SK-N-SH (cell line): ENCODE data around the gene GALNT18. TPM values are rescaled to one million over a fixed set of nuclear protein-coding genes. Genes with fewer than 3 reads are reported as not detected.

Experiments
- CTCF ChIA-PET: fragments of 300-600, 350-600 bp; formaldehyde crosslinking; extraction: SDS; loops from one replicate; lab custom pipeline; 2021; lab: Yijun Ruan, JAX
- POLR2A ChIA-PET: fragments of 350-600 bp; sonication (Branson Sonifier 250); formaldehyde crosslinking; extraction: SDS; loops from one replicate; lab custom pipeline; 2020; ENCODE audit warnings: antibody characterized with exemption, inconsistent platforms; lab: Yijun Ruan, JAX
- DNase-seq: peaks from one replicate; pipeline ENCODE4 v3.0.0; 2012
- H2AFZ ChIP-seq: fragments of 200-600 bp; sonication (generic); 2 replicates; pipeline ENCODE4 v1.8.1; 2016; ENCODE audit warnings: antibody characterized with exemption, mild to moderate bottlenecking, low read depth
- H3F3A ChIP-seq: fragments of 200-600 bp; sonication (generic); replicated peaks from 2 replicates; pipeline ENCODE3; 2016; ENCODE audit warnings: antibody characterized with exemption, mild to moderate bottlenecking; ENCODE audit not compliant: insufficient read depth
- H3K27ac ChIP-seq, 2 experiments: fragments of 200-500 bp in 1 of 2; fragments of 200-600 bp in 1 of 2; sonication (Bioruptor generic) in 1 of 2; sonication (generic), shearing (Covaris generic) in 1 of 2; 2 replicates each; pipeline versions ENCODE4 v1.5.1 to v1.6.1; 2014 to 2016; ENCODE audit warnings: low read depth in 2 of 2, inconsistent platforms in 1 of 2, low read length in 1 of 2, mild to moderate bottlenecking in 1 of 2, mixed read lengths in 1 of 2
- H3K27me3 ChIP-seq: fragments of 200-600 bp; sonication (generic), shearing (Covaris generic); 2 replicates; pipeline ENCODE4 v1.6.1; 2016; ENCODE audit warnings: mixed run types; ENCODE audit not compliant: insufficient read depth
- H3K36me3 ChIP-seq, 2 experiments: fragments of 200-500 bp in 1 of 2; fragments of 200-600 bp in 1 of 2; sonication (Bioruptor generic) in 1 of 2; sonication (generic) in 1 of 2; replicated peaks in 1 of 2; 2 replicates each; pipeline versions ENCODE3 to v1.5.1; 2014 to 2016; ENCODE audit warnings: low read length in 1 of 2, mild to moderate bottlenecking in 1 of 2; ENCODE audit not compliant: insufficient read depth in 2 of 2, control insufficient read depth in 1 of 2
- H3K4me1 ChIP-seq, 2 experiments: fragments of 200-500 bp in 1 of 2; fragments of 200-600 bp in 1 of 2; sonication (Bioruptor generic) in 1 of 2; sonication (generic), shearing (Covaris generic) in 1 of 2; 2 replicates each; pipeline versions ENCODE4 v1.5.1 to v1.6.1; 2014 to 2016; ENCODE audit warnings: low read depth in 1 of 2, low read length in 1 of 2, mixed run types in 1 of 2; ENCODE audit not compliant: insufficient read depth in 2 of 2, control insufficient read depth in 1 of 2
- H3K4me2 ChIP-seq: fragments of 200-600 bp; sonication (generic), shearing (Covaris generic); 2 replicates; pipeline ENCODE4 v1.6.1; 2017; ENCODE audit warnings: mixed run types
- H3K4me3 ChIP-seq, 2 experiments: fragments of 200-500 bp in 1 of 2; fragments of 200-600 bp in 1 of 2; sonication (Bioruptor generic) in 1 of 2; sonication (generic), shearing (Covaris generic) in 1 of 2; 2 replicates each; pipeline versions ENCODE4 v1.5.1 to v1.8.1; 2014 to 2016; ENCODE audit warnings: low read depth in 2 of 2, inconsistent platforms in 1 of 2, low read length in 1 of 2, mild to moderate bottlenecking in 1 of 2, mixed read lengths in 1 of 2, moderate library complexity in 1 of 2
- H3K79me2 ChIP-seq: fragments of 200-600 bp; sonication (generic); 2 replicates; pipeline ENCODE4 v1.8.1; 2017; ENCODE audit warnings: mild to moderate bottlenecking; ENCODE audit not compliant: insufficient read depth
- H3K9ac ChIP-seq: fragments of 200-600 bp; sonication (generic); 2 replicates; pipeline ENCODE4 v1.6.1; 2017; ENCODE audit warnings: mixed run types
- H3K9me2 ChIP-seq: fragments of 200-600 bp; sonication (generic); 2 replicates; pipeline ENCODE4 v1.6.1; 2017; ENCODE audit warnings: mixed run types
- H3K9me3 ChIP-seq: fragments of 200-600 bp; sonication (generic); 2 replicates; pipeline ENCODE4 v1.6.1; 2017; ENCODE audit warnings: mixed run types, mild to moderate bottlenecking, moderate library complexity
- H4K20me1 ChIP-seq: fragments of 200-600 bp; sonication (generic); 2 replicates; pipeline ENCODE4 v1.6.1; 2017; ENCODE audit warnings: mild to moderate bottlenecking, mixed run types; ENCODE audit not compliant: insufficient read depth
- CTCF ChIP-seq: fragments of 200-600 bp; sonication (generic); IDR thresholded peaks from 2 replicates; pipeline ENCODE4 v1.6.1; 2017; ENCODE audit warnings: antibody characterized with exemption, mild to moderate bottlenecking, moderate library complexity
- ELF1 ChIP-seq: IDR thresholded peaks from 2 replicates; pipeline ENCODE4 v1.4.0; 2012
- FOSL2 ChIP-seq: IDR thresholded peaks from 2 replicates; pipeline ENCODE4 v1.4.0; 2012; ENCODE audit warnings: low read depth, mild to moderate bottlenecking, moderate library complexity, borderline replicate concordance
- FOXJ3 ChIP-seq: sonication (generic); formaldehyde crosslinking; IDR thresholded peaks from 2 replicates; pipeline ENCODE4 v1.5.1; 2020; ENCODE audit warnings: mild to moderate bottlenecking, missing genetic modification reagents
- GATA2 ChIP-seq: sonication (generic); formaldehyde crosslinking; IDR thresholded peaks from 2 replicates; pipeline ENCODE4 v1.5.0; 2020; ENCODE audit warnings: mild to moderate bottlenecking, missing genetic modification reagents
- MEF2A ChIP-seq: IDR thresholded peaks from 2 replicates; pipeline ENCODE4 v1.4.0; 2012; ENCODE audit warnings: low read depth, borderline replicate concordance
- NFIC ChIP-seq: IDR thresholded peaks from 2 replicates; pipeline ENCODE4 v1.4.0; 2012; ENCODE audit warnings: borderline replicate concordance
- RAD21 ChIP-seq: IDR thresholded peaks from 2 replicates; pipeline ENCODE4 v1.6.1; 2012; ENCODE audit warnings: mild to moderate bottlenecking, low read length
- RFX5 ChIP-seq: IDR thresholded peaks from 2 replicates; pipeline ENCODE4 v1.6.1; 2012; ENCODE audit warnings: mild to moderate bottlenecking, improper control_type of control experiment, low read length
- RXRA ChIP-seq: IDR thresholded peaks from 2 replicates; pipeline ENCODE4 v1.4.0; 2012; ENCODE audit warnings: low read depth, mild to moderate bottlenecking, borderline replicate concordance
- SIN3A ChIP-seq: IDR thresholded peaks from 2 replicates; pipeline ENCODE4 v1.6.1; 2012; ENCODE audit warnings: low read depth, mild to moderate bottlenecking, low read length, moderate library complexity, borderline replicate concordance
- SMC3 ChIP-seq: IDR thresholded peaks from 2 replicates; pipeline ENCODE4 v1.6.1; 2012; ENCODE audit warnings: low read depth, low read length, improper control_type of control experiment
- TCF12 ChIP-seq: IDR thresholded peaks from 2 replicates; pipeline ENCODE4 v1.4.0; 2012
- TEAD4 ChIP-seq: IDR thresholded peaks from 2 replicates; pipeline ENCODE4 v1.4.0; 2012; ENCODE audit warnings: mild to moderate bottlenecking, borderline replicate concordance; ENCODE audit not compliant: insufficient read depth
- WGBS: methylation state at CpG from one replicate; pipeline ENCODE4 v1.1.6; 2017; ENCODE audit warnings: low lambda C conversion rate; 5-methylcytosine and 5-hydroxymethylcytosine counted together
- polyA plus RNA-seq, 3 experiments: library from polyadenylated mRNA; depleted of rRNA; stranded (reverse); fragments of >200 nt; gene quantifications; 2 replicates each; pipeline ENCODE4 v1.2.3, GENCODE V29; 2012
- TF ChIP-seq, protein P1 (sequence below): IDR thresholded peaks from 2 replicates; pipeline ENCODE4 v1.4.0; 2012; ENCODE audit warnings: low read depth, borderline replicate concordance
- TF ChIP-seq, protein P2 (sequence below): IDR thresholded peaks from 2 replicates; pipeline ENCODE4 v1.4.0; 2012; ENCODE audit warnings: low read depth

The GALNT18 gene
- polyA plus RNA-seq, 1 of the 3 experiments (the other 2 are of a cell fraction) = 0.64 TPM

- H3K27me3 ChIP-seq = no peaks in the 10 kb centered on the region
- H2AFZ ChIP-seq = no peak overlapping the region
- no peak overlapping the region for H3K4me3 ChIP-seq
- no peaks in the 10 kb centered on the region for H4K20me1 ChIP-seq
- WGBS = 72% methylated on average over 10 of the region's 10 CpGs
- TF ChIP-seq ELF1 (no peak), RAD21 (no peak), NFIC (no peak), RFX5 (no peak)
- no peak for DNase-seq
- H3K27ac ChIP-seq = no peak overlapping the region
- H3K4me2 ChIP-seq = no peak overlapping the region
- peaks cover 0 to 28% of the 10 kb centered on the region in 2 experiments; a peak in 2 of 4 replicates for H3K4me1 ChIP-seq
- ChIA-PET POLR2A (no interaction called here), CTCF (interaction anchor here (0.7 to 1.4 kb wide), 3 partner anchors 41 to 161 kb away, joined by 3 to 4 read pairs (median 3); partner anchors contain the start of gene GALNT18)
- no peaks in the 10 kb centered on the region for H3K79me2 ChIP-seq
- H3K9ac ChIP-seq = no peak overlapping the region
- H3K9me3 ChIP-seq = no peaks in the 10 kb centered on the region
- no peaks in the 10 kb centered on the region for H3K36me3 ChIP-seq
- no peaks in the 10 kb centered on the region for H3F3A ChIP-seq
- no peaks in the 10 kb centered on the region for H3K9me2 ChIP-seq
Measured at GRCh38 chr11:11461473-11461872, 160.3 kb downstream of the GALNT18 start.

- Histone ChIP-seq H3K79me2 (no peaks in the 10 kb centered on the region), H3K9ac (no peak overlapping the region), H2AFZ (no peak overlapping the region), H3K9me2 (no peaks in the 10 kb centered on the region), H3K9me3 (no peaks in the 10 kb centered on the region), H3K4me3 (no peak overlapping the region), H3K4me2 (no peak overlapping the region), H3K36me3 (no peaks in the 10 kb centered on the region), H3K4me1 (peaks cover 0 to 21% of the 10 kb centered on the region in 2 experiments; a peak in 2 of 4 replicates), H3K27me3 (no peaks in the 10 kb centered on the region), H4K20me1 (no peaks in the 10 kb centered on the region), H3F3A (no peaks in the 10 kb centered on the region), H3K27ac (no peak overlapping the region)
- POLR2A ChIA-PET = no interaction called here
- CTCF ChIA-PET = interaction anchor here (2.3 kb wide), 1 partner anchor 328 kb away, joined by 7 read pairs; no protein-coding TSS in a partner anchor
- 41% methylated on average over 3 of the region's 3 CpGs for WGBS
- TF ChIP-seq FOXJ3 (CRISPR knock-in tag) (no peak), SIN3A (no peak), TEAD4 (no peak), GATA2 (CRISPR knock-in tag) (no peak), SMC3 (no peak), CTCF (no peak)
- no peak for DNase-seq
Measured at GRCh38 chr11:11459578-11459977, 162.2 kb downstream of the GALNT18 start.

GRCh38 chr11:11458485-11458884, 163.3 kb downstream of the GALNT18 start:
- Histone ChIP-seq H3F3A (no peaks in the 10 kb centered on the region), H3K27ac (no peak overlapping the region), H3K4me1 (peaks cover 0 to 10% of the 10 kb centered on the region in 2 experiments; a peak in 2 of 4 replicates), H4K20me1 (no peaks in the 10 kb centered on the region), H2AFZ (no peak overlapping the region), H3K9me2 (no peaks in the 10 kb centered on the region), H3K4me2 (no peak overlapping the region), H3K36me3 (no peaks in the 10 kb centered on the region), H3K9me3 (no peaks in the 10 kb centered on the region), H3K27me3 (no peaks in the 10 kb centered on the region), H3K79me2 (no peaks in the 10 kb centered on the region), H3K9ac (no peak overlapping the region), H3K4me3 (no peak overlapping the region)
- POLR2A ChIA-PET = no interaction called here
- DNase-seq = no peak
- 78% methylated on average over 5 of the region's 9 CpGs for WGBS
- CTCF ChIA-PET = interaction anchor here (0.6 to 2.3 kb wide), 2 partner anchors 330 to 372 kb away, joined by 3 to 7 read pairs; no protein-coding TSS in a partner anchor
- TF ChIP-seq RAD21 (no peak), TEAD4 (no peak), SIN3A (no peak), TCF12 (no peak), FOSL2 (no peak), CTCF (no peak), RFX5 (no peak), ELF1 (no peak), RXRA (no peak), MEF2A (no peak)
- TF ChIP-seq, protein P1, sequence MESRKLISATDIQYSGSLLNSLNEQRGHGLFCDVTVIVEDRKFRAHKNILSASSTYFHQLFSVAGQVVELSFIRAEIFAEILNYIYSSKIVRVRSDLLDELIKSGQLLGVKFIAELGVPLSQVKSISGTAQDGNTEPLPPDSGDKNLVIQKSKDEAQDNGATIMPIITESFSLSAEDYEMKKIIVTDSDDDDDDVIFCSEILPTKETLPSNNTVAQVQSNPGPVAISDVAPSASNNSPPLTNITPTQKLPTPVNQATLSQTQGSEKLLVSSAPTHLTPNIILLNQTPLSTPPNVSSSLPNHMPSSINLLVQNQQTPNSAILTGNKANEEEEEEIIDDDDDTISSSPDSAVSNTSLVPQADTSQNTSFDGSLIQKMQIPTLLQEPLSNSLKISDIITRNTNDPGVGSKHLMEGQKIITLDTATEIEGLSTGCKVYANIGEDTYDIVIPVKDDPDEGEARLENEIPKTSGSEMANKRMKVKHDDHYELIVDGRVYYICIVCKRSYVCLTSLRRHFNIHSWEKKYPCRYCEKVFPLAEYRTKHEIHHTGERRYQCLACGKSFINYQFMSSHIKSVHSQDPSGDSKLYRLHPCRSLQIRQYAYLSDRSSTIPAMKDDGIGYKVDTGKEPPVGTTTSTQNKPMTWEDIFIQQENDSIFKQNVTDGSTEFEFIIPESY = no peak
- TF ChIP-seq, protein P2, sequence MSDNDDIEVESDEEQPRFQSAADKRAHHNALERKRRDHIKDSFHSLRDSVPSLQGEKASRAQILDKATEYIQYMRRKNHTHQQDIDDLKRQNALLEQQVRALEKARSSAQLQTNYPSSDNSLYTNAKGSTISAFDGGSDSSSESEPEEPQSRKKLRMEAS = no peak
